ENCODE results near the gene ANKLE2. TPM values are rescaled to one million over a fixed set of nuclear protein-coding genes. Genes with fewer than 3 reads are reported as not detected.

Gene ANKLE2
- total and polyA plus RNA-seq, 2 of the 13 experiments (the other 11 are each of a cell fraction or from before 2014, with no cell fraction given): 35.3 to 37.1 TPM

DNA sequence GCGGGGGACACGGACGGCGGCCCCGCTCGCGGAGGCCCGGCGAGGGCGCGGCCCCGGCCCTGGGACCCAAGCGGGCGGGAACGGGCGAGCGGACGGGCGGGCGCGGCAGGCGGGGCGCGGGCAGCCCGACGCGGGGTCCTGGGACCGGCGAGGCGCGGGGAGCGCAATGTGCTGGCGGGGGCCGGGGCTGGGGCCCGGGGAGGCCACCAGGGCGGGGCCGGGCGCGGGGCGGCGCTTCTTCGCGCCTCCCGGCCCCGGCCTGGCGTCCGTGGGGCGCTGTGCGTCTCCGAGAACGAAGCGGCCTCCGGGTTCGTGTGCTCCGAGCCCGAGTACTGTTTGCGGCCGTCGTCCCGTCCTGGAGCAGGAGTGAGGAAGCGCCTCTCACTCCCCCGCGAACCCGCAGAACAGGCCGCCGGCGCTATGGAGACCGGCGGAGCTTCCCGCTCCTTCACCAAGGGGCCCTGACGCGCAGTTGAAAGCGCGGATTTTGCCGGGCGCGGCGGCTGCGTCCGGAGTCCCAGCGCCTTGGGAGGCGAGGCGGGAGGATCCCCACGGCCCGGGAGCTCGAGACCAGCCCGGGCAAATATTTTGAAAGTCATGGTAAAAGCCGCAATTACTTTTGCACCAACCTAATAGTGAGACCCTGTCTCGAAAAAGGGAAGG, 420 bp upstream of the ANKLE2 start (continued):
- 0 out of 2 replicates have a peak, but pooled peaks have one; percentile 34 for TF ChIP-seq MZF1 (CRISPR knock-in tag; IDR thresholded peaks at IDR 0.05; ENCODE audit: borderline replicate concordance)
- TF ChIP-seq, protein P1, sequence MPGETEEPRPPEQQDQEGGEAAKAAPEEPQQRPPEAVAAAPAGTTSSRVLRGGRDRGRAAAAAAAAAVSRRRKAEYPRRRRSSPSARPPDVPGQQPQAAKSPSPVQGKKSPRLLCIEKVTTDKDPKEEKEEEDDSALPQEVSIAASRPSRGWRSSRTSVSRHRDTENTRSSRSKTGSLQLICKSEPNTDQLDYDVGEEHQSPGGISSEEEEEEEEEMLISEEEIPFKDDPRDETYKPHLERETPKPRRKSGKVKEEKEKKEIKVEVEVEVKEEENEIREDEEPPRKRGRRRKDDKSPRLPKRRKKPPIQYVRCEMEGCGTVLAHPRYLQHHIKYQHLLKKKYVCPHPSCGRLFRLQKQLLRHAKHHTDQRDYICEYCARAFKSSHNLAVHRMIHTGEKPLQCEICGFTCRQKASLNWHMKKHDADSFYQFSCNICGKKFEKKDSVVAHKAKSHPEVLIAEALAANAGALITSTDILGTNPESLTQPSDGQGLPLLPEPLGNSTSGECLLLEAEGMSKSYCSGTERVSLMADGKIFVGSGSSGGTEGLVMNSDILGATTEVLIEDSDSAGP (CRISPR knock-in tag; IDR thresholded peaks at IDR 0.05; ENCODE audit: borderline replicate concordance): peak; percentile 81; the same call in 1 of the 2 replicates
- TF ChIP-seq NFATC3 (CRISPR knock-in tag; IDR thresholded peaks at IDR 0.05): 0 out of 2 replicates have a peak, but pooled peaks have one; percentile 66
- peak; percentile 82 for TF ChIP-seq TAF1 (CRISPR knock-in tag; IDR thresholded peaks at IDR 0.05)
- TF ChIP-seq ZNF224 (CRISPR knock-in tag; IDR thresholded peaks at IDR 0.05): 0 out of 2 replicates have a peak, but pooled peaks have one; percentile 51
- TF ChIP-seq ZSCAN25 (CRISPR knock-in tag; IDR thresholded peaks at IDR 0.05): peak; percentile 52; the same call in 1 of the 2 replicates
- peak; percentile 56; the same call in 1 of the 2 replicates for TF ChIP-seq SALL1 (CRISPR knock-in tag; IDR thresholded peaks at IDR 0.05)
- peak; percentile 59 for TF ChIP-seq HNRNPLL (IDR thresholded peaks at IDR 0.05; ENCODE audit: low read depth, low read length, poor library complexity, severe bottlenecking)
- TF ChIP-seq ZNF121 (CRISPR knock-in tag; IDR thresholded peaks at IDR 0.05): peak; percentile 18; the same call in 1 of the 2 replicates
- TF ChIP-seq SYNCRIP (IDR thresholded peaks at IDR 0.05; ENCODE audit: insufficient read depth, low read depth, low read length): no peak
- TF ChIP-seq ZNF292 (CRISPR knock-in tag; IDR thresholded peaks at IDR 0.05; ENCODE audit: borderline replicate concordance, low read depth): 0 out of 2 replicates have a peak, but pooled peaks have one; percentile 46
- peak; percentile 47; the same call in 1 of the 2 replicates for TF ChIP-seq ZMYM4 (CRISPR knock-in tag; IDR thresholded peaks at IDR 0.05)
- TF ChIP-seq ZNF674 (CRISPR knock-in tag; IDR thresholded peaks at IDR 0.05; ENCODE audit: low read depth): no peak
- peak; percentile 76 for TF ChIP-seq SAP130 (CRISPR knock-in tag; IDR thresholded peaks at IDR 0.05; ENCODE audit: low read depth)
- peak; percentile 68 for TF ChIP-seq PHF20 (CRISPR knock-in tag; IDR thresholded peaks at IDR 0.05)
- peak; percentile 46; the same call in 1 of the 2 replicates for TF ChIP-seq SRY (CRISPR knock-in tag; IDR thresholded peaks at IDR 0.05)
- peak; percentile 41; the same call in 1 of the 2 replicates for TF ChIP-seq ZNF232 (CRISPR knock-in tag; IDR thresholded peaks at IDR 0.05; ENCODE audit: borderline replicate concordance)
- TF ChIP-seq, protein P2, sequence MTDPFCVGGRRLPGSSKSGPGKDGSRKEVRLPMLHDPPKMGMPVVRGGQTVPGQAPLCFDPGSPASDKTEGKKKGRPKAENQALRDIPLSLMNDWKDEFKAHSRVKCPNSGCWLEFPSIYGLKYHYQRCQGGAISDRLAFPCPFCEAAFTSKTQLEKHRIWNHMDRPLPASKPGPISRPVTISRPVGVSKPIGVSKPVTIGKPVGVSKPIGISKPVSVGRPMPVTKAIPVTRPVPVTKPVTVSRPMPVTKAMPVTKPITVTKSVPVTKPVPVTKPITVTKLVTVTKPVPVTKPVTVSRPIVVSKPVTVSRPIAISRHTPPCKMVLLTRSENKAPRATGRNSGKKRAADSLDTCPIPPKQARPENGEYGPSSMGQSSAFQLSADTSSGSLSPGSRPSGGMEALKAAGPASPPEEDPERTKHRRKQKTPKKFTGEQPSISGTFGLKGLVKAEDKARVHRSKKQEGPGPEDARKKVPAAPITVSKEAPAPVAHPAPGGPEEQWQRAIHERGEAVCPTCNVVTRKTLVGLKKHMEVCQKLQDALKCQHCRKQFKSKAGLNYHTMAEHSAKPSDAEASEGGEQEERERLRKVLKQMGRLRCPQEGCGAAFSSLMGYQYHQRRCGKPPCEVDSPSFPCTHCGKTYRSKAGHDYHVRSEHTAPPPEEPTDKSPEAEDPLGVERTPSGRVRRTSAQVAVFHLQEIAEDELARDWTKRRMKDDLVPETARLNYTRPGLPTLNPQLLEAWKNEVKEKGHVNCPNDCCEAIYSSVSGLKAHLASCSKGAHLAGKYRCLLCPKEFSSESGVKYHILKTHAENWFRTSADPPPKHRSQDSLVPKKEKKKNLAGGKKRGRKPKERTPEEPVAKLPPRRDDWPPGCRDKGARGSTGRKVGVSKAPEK (CRISPR knock-in tag; IDR thresholded peaks at IDR 0.05; ENCODE audit: borderline replicate concordance): 0 out of 2 replicates have a peak, but pooled peaks have one; percentile 66
- TF ChIP-seq ZNF598 (CRISPR knock-in tag; IDR thresholded peaks at IDR 0.05; ENCODE audit: borderline replicate concordance): peak; percentile 43; the same call in 1 of the 2 replicates
- peak; percentile 79; the same call in 1 of the 2 replicates for TF ChIP-seq ZNF44 (CRISPR knock-in tag; IDR thresholded peaks at IDR 0.05)
- TF ChIP-seq, protein P3, sequence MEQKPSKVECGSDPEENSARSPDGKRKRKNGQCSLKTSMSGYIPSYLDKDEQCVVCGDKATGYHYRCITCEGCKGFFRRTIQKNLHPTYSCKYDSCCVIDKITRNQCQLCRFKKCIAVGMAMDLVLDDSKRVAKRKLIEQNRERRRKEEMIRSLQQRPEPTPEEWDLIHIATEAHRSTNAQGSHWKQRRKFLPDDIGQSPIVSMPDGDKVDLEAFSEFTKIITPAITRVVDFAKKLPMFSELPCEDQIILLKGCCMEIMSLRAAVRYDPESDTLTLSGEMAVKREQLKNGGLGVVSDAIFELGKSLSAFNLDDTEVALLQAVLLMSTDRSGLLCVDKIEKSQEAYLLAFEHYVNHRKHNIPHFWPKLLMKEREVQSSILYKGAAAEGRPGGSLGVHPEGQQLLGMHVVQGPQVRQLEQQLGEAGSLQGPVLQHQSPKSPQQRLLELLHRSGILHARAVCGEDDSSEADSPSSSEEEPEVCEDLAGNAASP (CRISPR knock-in tag; IDR thresholded peaks at IDR 0.05; ENCODE audit: borderline replicate concordance): 0 out of 2 replicates have a peak, but pooled peaks have one; percentile 28
- peak; percentile 54; the same call in 1 of the 2 replicates for TF ChIP-seq MAZ (IDR thresholded peaks at IDR 0.05; ENCODE audit: borderline replicate concordance, low read depth, low read length)
- TF ChIP-seq MAZ (CRISPR knock-in tag; IDR thresholded peaks at IDR 0.05; ENCODE audit: low read depth): no peak
- TF ChIP-seq ZNF558 (CRISPR knock-in tag; IDR thresholded peaks at IDR 0.05; ENCODE audit: borderline replicate concordance): peak; percentile 58; the same call in 1 of the 2 replicates
